H1 (cell line): Measurements from ENCODE around the gene ERC1. TPM values are rescaled to one million over a fixed set of nuclear protein-coding genes. Genes with fewer than 3 reads are reported as not detected.

Source experiments
- CTCF ChIA-PET: fragments of 300-600 bp; sonication (Branson Sonifier 250); formaldehyde crosslinking; loops from one replicate; lab custom pipeline; 2021; ENCODE audit not compliant: partially characterized antibody; lab: Charles Lee
- POLR2A ChIA-PET: fragments of 300-600 bp; sonication (Branson Sonifier 250); formaldehyde crosslinking; loops from one replicate; lab custom pipeline; 2021; ENCODE audit warnings: inconsistent platforms; ENCODE audit not compliant: partially characterized antibody; lab: Charles Lee
- DNase-seq, 2 experiments: peaks; one replicate each; pipeline versions ENCODE4 v3.0.0 to v3.0.0-alpha.2; 2010 to 2022; ENCODE audit warnings: low spot score in 2 of 2, low read depth in 1 of 2, mixed read lengths in 1 of 2
- FAIRE-seq: peaks from 2 replicates; lab custom pipeline; 2011; peaks lifted over from hg19 to GRCh38; lab: Jason Lieb, UNC
- H2AFZ ChIP-seq: 2 replicates; pipeline ENCODE4 v1.8.1; 2012; ENCODE audit warnings: low read length, inconsistent platforms
- H2AK5ac ChIP-seq: 2 replicates; pipeline ENCODE4 v1.6.1; 2013; ENCODE audit warnings: low read depth, low read length
- H2BK120ac ChIP-seq: replicated peaks from 2 replicates; pipeline ENCODE3; 2013; ENCODE audit warnings: low read depth, low read length, inconsistent platforms
- H2BK12ac ChIP-seq: 2 replicates; pipeline ENCODE4 v1.6.1; 2013; ENCODE audit warnings: low read depth, low read length
- H2BK15ac ChIP-seq: 2 replicates; pipeline ENCODE4 v1.6.1; 2013; ENCODE audit warnings: low read length
- H2BK20ac ChIP-seq: 2 replicates; pipeline ENCODE4 v1.6.1; 2013; ENCODE audit warnings: low read length
- H2BK5ac ChIP-seq: 2 replicates; pipeline ENCODE4 v1.6.1; 2013; ENCODE audit warnings: low read depth, low read length
- H3K14ac ChIP-seq: 2 replicates; pipeline ENCODE4 v1.6.1; 2013; ENCODE audit warnings: inconsistent platforms; ENCODE audit not compliant: insufficient read length
- H3K18ac ChIP-seq: 2 replicates; pipeline ENCODE4 v1.6.1; 2013; ENCODE audit warnings: low read length; ENCODE audit errors: extremely low read depth
- H3K23ac ChIP-seq: 2 replicates; pipeline ENCODE4 v1.6.1; 2013; ENCODE audit warnings: inconsistent platforms; ENCODE audit not compliant: insufficient read length
- H3K23me2 ChIP-seq: 2 replicates; pipeline ENCODE4 v1.6.1; 2013; ENCODE audit warnings: low read depth, low read length
- H3K27ac ChIP-seq: 2 replicates; pipeline ENCODE4 v1.6.1; 2011; ENCODE audit warnings: low read depth, low read length, inconsistent platforms
- H3K27me3 ChIP-seq, 4 experiments: replicated peaks in 1 of 4; 1 replicate in 1 of 4; 2 replicates in 3 of 4; pipeline versions ENCODE4 v1.6.1 to v1.8.1; 2011 to 2013; ENCODE audit warnings: low read length in 3 of 4, mild to moderate bottlenecking in 3 of 4, inconsistent platforms in 2 of 4, mixed read lengths in 2 of 4, moderate library complexity in 1 of 4; ENCODE audit not compliant: control insufficient read depth in 3 of 4, insufficient read depth in 3 of 4; ENCODE audit errors: extremely low read depth in 1 of 4
- H3K36me3 ChIP-seq, 4 experiments: 2 replicates each; pipeline versions ENCODE4 v1.6.1 to v1.8.1; 2011 to 2013; ENCODE audit warnings: mild to moderate bottlenecking in 4 of 4, low read length in 3 of 4, moderate library complexity in 2 of 4, control low read depth in 1 of 4, inconsistent platforms in 1 of 4; ENCODE audit not compliant: insufficient read depth in 4 of 4, control insufficient read depth in 2 of 4
- H3K4ac ChIP-seq: replicated peaks from 2 replicates; pipeline ENCODE3; 2013; ENCODE audit warnings: low read length, low read depth, mixed read lengths, inconsistent platforms; ENCODE audit not compliant: insufficient read length
- H3K4me1 ChIP-seq, 4 experiments: replicated peaks in 1 of 4; 1 replicate in 1 of 4; 2 replicates in 3 of 4; pipeline versions ENCODE4 v1.6.1 to v1.8.1; 2011 to 2013; ENCODE audit warnings: low read length in 3 of 4, inconsistent platforms in 2 of 4, mixed read lengths in 1 of 4; ENCODE audit not compliant: insufficient read depth in 4 of 4, control insufficient read depth in 3 of 4
- H3K4me2 ChIP-seq, 2 experiments: 2 replicates each; pipeline versions ENCODE4 v1.6.1 to v1.8.1; 2011 to 2013; ENCODE audit warnings: low read depth in 2 of 2, low read length in 2 of 2, control low read depth in 1 of 2, inconsistent platforms in 1 of 2, mild to moderate bottlenecking in 1 of 2; ENCODE audit not compliant: insufficient read depth in 1 of 2
- H3K4me3 ChIP-seq, 4 experiments: fragments of 200-600, 300-600 bp in 1 of 4; sonication (generic), shearing (Covaris generic), sonication (Bioruptor Twin) in 1 of 4; 2 replicates each; pipeline versions ENCODE4 v1.5.1 to v1.8.1; 2011 to 2016; ENCODE audit warnings: low read length in 4 of 4, low read depth in 3 of 4, control low read depth in 2 of 4, inconsistent platforms in 2 of 4, mild to moderate bottlenecking in 2 of 4, mixed read lengths in 1 of 4, moderate library complexity in 1 of 4; ENCODE audit not compliant: insufficient read depth in 2 of 4; ENCODE audit errors: extremely low read depth in 1 of 4
- H3K56ac ChIP-seq: replicated peaks from 2 replicates; pipeline ENCODE3; 2013; ENCODE audit warnings: low read depth, mild to moderate bottlenecking, mixed read lengths, low read length, inconsistent platforms; ENCODE audit not compliant: insufficient read length
- H3K79me1 ChIP-seq: 2 replicates; pipeline ENCODE4 v1.6.1; 2013; ENCODE audit warnings: low read depth, low read length, control low read depth
- H3K79me2 ChIP-seq, 2 experiments: 2 replicates each; pipeline versions ENCODE4 v1.6.1 to v1.8.1; 2012 to 2013; ENCODE audit warnings: low read length in 2 of 2, mild to moderate bottlenecking in 2 of 2, inconsistent platforms in 1 of 2; ENCODE audit not compliant: insufficient read depth in 2 of 2, control insufficient read depth in 1 of 2
- H3K9ac ChIP-seq, 4 experiments: replicated peaks in 1 of 4; 1 replicate in 1 of 4; 2 replicates in 3 of 4; pipeline versions ENCODE4 v1.6.1 to v1.8.1; 2011 to 2013; ENCODE audit warnings: low read depth in 3 of 4, low read length in 3 of 4, control low read depth in 2 of 4, mild to moderate bottlenecking in 2 of 4, moderate library complexity in 2 of 4, inconsistent platforms in 1 of 4; ENCODE audit errors: extremely low read depth in 1 of 4
- H3K9me3 ChIP-seq, 2 experiments: 2 replicates each; pipeline versions ENCODE4 v1.6.1 to v1.8.1; 2012 to 2013; ENCODE audit warnings: mild to moderate bottlenecking in 2 of 2, moderate library complexity in 2 of 2, control low read depth in 1 of 2, inconsistent platforms in 1 of 2, low read depth in 1 of 2, low read length in 1 of 2, mixed read lengths in 1 of 2; ENCODE audit not compliant: insufficient read depth in 2 of 2
- H4K20me1 ChIP-seq, 2 experiments: replicated peaks in 1 of 2; 2 replicates each; pipeline versions ENCODE3 to v1.8.1; 2011 to 2013; ENCODE audit warnings: inconsistent platforms in 2 of 2, low read length in 2 of 2, mild to moderate bottlenecking in 1 of 2; ENCODE audit not compliant: insufficient read depth in 2 of 2, control insufficient read depth in 1 of 2
- H4K5ac ChIP-seq: 2 replicates; pipeline ENCODE4 v1.6.1; 2013; ENCODE audit warnings: low read length, low read depth, mixed read lengths, inconsistent platforms; ENCODE audit not compliant: insufficient read length
- H4K8ac ChIP-seq: 2 replicates; pipeline ENCODE4 v1.8.0; 2013; ENCODE audit warnings: mild to moderate bottlenecking, moderate library complexity, low read length, inconsistent platforms; ENCODE audit not compliant: insufficient read depth; ENCODE audit errors: extremely low read depth
- H4K91ac ChIP-seq: replicated peaks from 2 replicates; pipeline ENCODE3; 2013; ENCODE audit warnings: low read length, mixed read lengths, inconsistent platforms; ENCODE audit not compliant: insufficient read length
- CEBPB ChIP-seq: IDR thresholded peaks from 2 replicates; pipeline ENCODE4 v1.6.1; 2012; ENCODE audit warnings: low read depth, low read length
- EP300 ChIP-seq, 2 experiments: IDR thresholded peaks; 1 replicate in 1 of 2; 2 replicates in 1 of 2; pipeline ENCODE4 v1.6.1; 2011 to 2012; ENCODE audit warnings: low read depth in 2 of 2, low read length in 2 of 2, mild to moderate bottlenecking in 2 of 2, borderline replicate concordance in 1 of 2, inconsistent platforms in 1 of 2, moderate library complexity in 1 of 2
- JUN ChIP-seq: IDR thresholded peaks from 2 replicates; pipeline ENCODE4 v1.6.1; 2011; ENCODE audit warnings: low read depth, mild to moderate bottlenecking, improper control_type of control experiment, low read length
- KDM1A ChIP-seq: fragments of 200-600, 300-600 bp; sonication (generic); IDR thresholded peaks from 2 replicates; pipeline ENCODE4 v1.7.1; 2016; ENCODE audit warnings: mild to moderate bottlenecking, low read length, borderline replicate concordance
- KDM4A ChIP-seq: IDR thresholded peaks from one replicate; pipeline ENCODE4 v1.7.1; 2012; ENCODE audit warnings: low read depth, mild to moderate bottlenecking, moderate library complexity, low read length, inconsistent platforms; ENCODE audit not compliant: severe bottlenecking
- KDM5A ChIP-seq: fragments of 200-600 bp; IDR thresholded peaks from 2 replicates; pipeline ENCODE4 v1.7.1; 2012; ENCODE audit warnings: mild to moderate bottlenecking, low read length, inconsistent platforms, mixed read lengths
- WGBS, 2 experiments: shearing (Covaris generic) in 1 of 2; methylation state at CpG; one replicate each; pipeline versions ENCODE4 v1.1.6 to v1.1.7; 2013 to 2015; ENCODE audit warnings: low lambda C conversion rate in 2 of 2, mixed read lengths in 2 of 2, inconsistent platforms in 1 of 2, low coverage in 1 of 2, missing lambda C conversion rate in 1 of 2; ENCODE audit not compliant: insufficient replicate concordance in 2 of 2, insufficient coverage in 1 of 2, insufficient read length in 1 of 2; ENCODE audit errors: extremely low coverage in 1 of 2, missing lambda C conversion rate in 1 of 2; 5-methylcytosine and 5-hydroxymethylcytosine counted together
- polyA plus RNA-seq, 7 experiments: library from polyadenylated mRNA; depleted of rRNA in 3 of 7; stranded (reverse) in 5 of 7; unstranded in 2 of 7; fragments of >200 nt in 5 of 7; fragments of 200-250 nt in 2 of 7; gene quantifications; 1 replicate in 5 of 7; 2 replicates in 1 of 7; 4 replicates in 1 of 7; pipeline versions ENCODE4 v1.2.1 to v1.2.3, GENCODE V29; 2011 to 2013; ENCODE audit warnings: missing spikeins in 2 of 7, mixed read lengths in 2 of 7
- total RNA-seq: library from RNA; stranded (reverse); fragmentation: NEBNext Ultra II Directional; extraction: Animal tissue kit (Norgen Biotek cat#: 25700); gene quantifications from 2 replicates; pipeline ENCODE4 v1.2.1, GENCODE V29; 2021
- TF ChIP-seq, protein P1 (sequence below): IDR thresholded peaks from 2 replicates; pipeline ENCODE4 v1.6.1; 2012; ENCODE audit warnings: low read length, inconsistent platforms

ERC1 gene
- total and polyA plus RNA-seq, 2 of the 8 experiments (the other 6 are each of a cell fraction or from before 2014, with no cell fraction given): 7.8 to 45.7 TPM

DNA sequence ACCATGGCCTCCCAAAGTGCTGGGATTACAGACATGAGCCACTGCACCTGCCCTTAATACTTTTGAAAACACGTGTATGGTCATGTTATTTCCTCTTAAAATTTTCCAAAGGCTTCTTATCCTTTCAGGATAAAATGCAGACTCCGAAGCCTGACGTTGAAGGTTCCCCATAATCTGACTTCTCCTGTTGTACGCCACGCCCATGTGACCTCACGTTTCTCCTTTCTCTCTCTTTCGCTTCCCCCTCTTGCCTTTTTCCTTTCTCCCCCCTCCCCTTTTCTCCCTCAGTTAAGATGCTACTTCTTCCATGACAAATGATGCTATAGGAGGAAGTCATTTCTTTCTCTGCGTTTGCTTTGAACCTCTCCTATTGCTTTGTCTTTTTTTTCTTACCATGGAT, 337.4 kb downstream of the ERC1 start:
- FAIRE-seq: no peak
- TF ChIP-seq JUN (no peak), EP300 (IDR thresholded peaks at IDR 0.05; ENCODE audit: borderline replicate concordance in 1 of 2, low read depth in 2 of 2, low read length in 2 of 2) (no peak), CEBPB (no peak), KDM5A (no peak), KDM4A (no peak), KDM1A (no peak)
- TF ChIP-seq, protein P1, sequence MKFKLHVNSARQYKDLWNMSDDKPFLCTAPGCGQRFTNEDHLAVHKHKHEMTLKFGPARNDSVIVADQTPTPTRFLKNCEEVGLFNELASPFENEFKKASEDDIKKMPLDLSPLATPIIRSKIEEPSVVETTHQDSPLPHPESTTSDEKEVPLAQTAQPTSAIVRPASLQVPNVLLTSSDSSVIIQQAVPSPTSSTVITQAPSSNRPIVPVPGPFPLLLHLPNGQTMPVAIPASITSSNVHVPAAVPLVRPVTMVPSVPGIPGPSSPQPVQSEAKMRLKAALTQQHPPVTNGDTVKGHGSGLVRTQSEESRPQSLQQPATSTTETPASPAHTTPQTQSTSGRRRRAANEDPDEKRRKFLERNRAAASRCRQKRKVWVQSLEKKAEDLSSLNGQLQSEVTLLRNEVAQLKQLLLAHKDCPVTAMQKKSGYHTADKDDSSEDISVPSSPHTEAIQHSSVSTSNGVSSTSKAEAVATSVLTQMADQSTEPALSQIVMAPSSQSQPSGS: no peak
- no peaks in the 10 kb centered on the region for H3K27me3 ChIP-seq
- DNase-seq: no peak
- no peaks in the 10 kb centered on the region for H3K79me2 ChIP-seq
- H3K4me3 ChIP-seq: no peak overlapping the region
- H3K9me3 ChIP-seq: no peaks in the 10 kb centered on the region
- H3K9ac ChIP-seq: no peak overlapping the region; a peak in 1 of 7 replicates
- no peak overlapping the region for H3K14ac ChIP-seq
- 87% methylated on average over 8 of the region's 8 CpGs; no CpG with 5 or more reads in 1 of the 2 experiments for WGBS, 2 experiments
- ChIA-PET POLR2A (no interaction called here), CTCF (no interaction called here)
- H3K23me2 ChIP-seq: no peaks in the 10 kb centered on the region
- H3K27ac ChIP-seq: no peak overlapping the region
- no peaks in the 10 kb centered on the region for H3K79me1 ChIP-seq
- H2BK12ac ChIP-seq: no peak overlapping the region
- no peak overlapping the region for H2BK15ac ChIP-seq
- H3K18ac ChIP-seq: no peak overlapping the region
- no peak overlapping the region for H3K23ac ChIP-seq
- H4K91ac ChIP-seq: no peak overlapping the region
- H3K56ac ChIP-seq: no peak overlapping the region
- no peak overlapping the region for H4K5ac ChIP-seq
- H4K20me1 ChIP-seq: no peaks in the 10 kb centered on the region
- H2BK5ac ChIP-seq: no peak overlapping the region
- no peaks in the 10 kb centered on the region for H3K36me3 ChIP-seq
- H2AFZ ChIP-seq: no peak overlapping the region
- no peak overlapping the region for H2AK5ac ChIP-seq
- no peak overlapping the region for H4K8ac ChIP-seq
- no peak overlapping the region for H2BK20ac ChIP-seq
- H2BK120ac ChIP-seq: no peak overlapping the region
- H3K4ac ChIP-seq: no peak overlapping the region
- H3K4me2 ChIP-seq: no peak overlapping the region
- H3K4me1 ChIP-seq: no peaks in the 10 kb centered on the region
